OCI-LY3 (cell line): Measurements from ENCODE around the gene HMGB1.

Source experiments
- H2AFZ ChIP-seq: fragments of 200-600, 300-600 bp; shearing (Covaris generic); 2 replicates; pipeline ENCODE4 v1.6.0; 2014; ENCODE audit warnings: antibody characterized with exemption, low read depth, low read length
- H3K27ac ChIP-seq: fragments of 200-600, 300-600 bp; sonication (generic); 2 replicates; pipeline ENCODE4 v1.5.1; 2014; ENCODE audit warnings: mild to moderate bottlenecking, low read length, moderate library complexity, mixed read lengths
- H3K27me3 ChIP-seq: fragments of 200-600, 300-600 bp; sonication (generic); 2 replicates; pipeline ENCODE4 v1.6.1; 2014; ENCODE audit warnings: low read depth, low read length, mixed read lengths
- H3K36me3 ChIP-seq: fragments of 200-600, 300-600 bp; sonication (generic); replicated peaks from 2 replicates; pipeline ENCODE3; 2014; ENCODE audit warnings: low read depth, low read length, mixed read lengths
- H3K4me1 ChIP-seq: fragments of 300-600, 200-600 bp; sonication (generic); 2 replicates; pipeline ENCODE4 v1.6.1; 2014; ENCODE audit warnings: low read length, mixed read lengths
- H3K4me2 ChIP-seq: fragments of 200-600, 300-600 bp; sonication (generic); 2 replicates; pipeline ENCODE4 v1.6.1; 2014; ENCODE audit warnings: low read length, mixed read lengths
- H3K4me3 ChIP-seq: fragments of 300-600, 200-600 bp; sonication (generic); 2 replicates; pipeline ENCODE4 v1.5.1; 2014; ENCODE audit warnings: antibody characterized with exemption, mild to moderate bottlenecking, low read length, moderate library complexity
- H3K79me2 ChIP-seq: fragments of 300-600, 200-600 bp; shearing (Covaris generic); 2 replicates; pipeline ENCODE4 v1.6.1; 2014; ENCODE audit warnings: mild to moderate bottlenecking, low read length, mixed read lengths
- H3K9ac ChIP-seq: fragments of 300-600, 200-600 bp; shearing (Covaris generic); 2 replicates; pipeline ENCODE4 v1.6.0; 2014; ENCODE audit warnings: mild to moderate bottlenecking, low read length, moderate library complexity
- H3K9me3 ChIP-seq: fragments of 200-600, 300-600 bp; shearing (Covaris generic); 2 replicates; pipeline ENCODE4 v1.6.1; 2014; ENCODE audit warnings: low read length, mixed read lengths; ENCODE audit not compliant: insufficient read depth
- H4K20me1 ChIP-seq: fragments of 200-600, 300-600 bp; sonication (generic); 2 replicates; pipeline ENCODE4 v1.6.1; 2016; ENCODE audit warnings: low read length, mixed read lengths; ENCODE audit not compliant: insufficient read depth
- CTCF ChIP-seq: fragments of 200-600, 300-600 bp; sonication (generic); IDR thresholded peaks from 2 replicates; pipeline ENCODE4 v1.5.1; 2014; ENCODE audit warnings: antibody characterized with exemption, low read length, low read depth
- EZH2phosphoT487 ChIP-seq: fragments of 200-600 bp; shearing (Covaris generic); IDR thresholded peaks from 2 replicates; pipeline ENCODE4 v1.6.1; 2018; ENCODE audit warnings: antibody characterized with exemption, mixed run types, low read depth

Gene HMGB1

GRCh38 chr13:30418717-30419459 is 46.8 kb downstream of the HMGB1 start:
- Histone ChIP-seq H4K20me1 (no peaks in the 10 kb centered on the region), H3K4me2 (no peak overlapping the region), H3K36me3 (no peaks in the 10 kb centered on the region), H2AFZ (no peak overlapping the region), H3K4me3 (no peak overlapping the region), H3K4me1 (peaks cover 17% of the 10 kb centered on the region), H3K79me2 (no peaks in the 10 kb centered on the region), H3K9ac (no peak overlapping the region), H3K27me3 (peaks cover 27% of the 10 kb centered on the region), H3K27ac (no peak overlapping the region), H3K9me3 (no peaks in the 10 kb centered on the region)
- TF ChIP-seq EZH2phosphoT487 (no peak), CTCF (no peak)

GRCh38 chr13:30418075-30418716 is 47.5 kb downstream of the HMGB1 start:
- TF ChIP-seq EZH2phosphoT487 (no peak), CTCF (no peak)
- Histone ChIP-seq H3K36me3 (no peaks in the 10 kb centered on the region), H3K27me3 (peaks cover 20% of the 10 kb centered on the region), H3K4me1 (peaks cover 17% of the 10 kb centered on the region), H3K4me3 (no peak overlapping the region), H3K27ac (no peak overlapping the region), H2AFZ (no peak overlapping the region), H3K4me2 (no peak overlapping the region), H3K79me2 (no peaks in the 10 kb centered on the region), H4K20me1 (no peaks in the 10 kb centered on the region), H3K9ac (no peak overlapping the region), H3K9me3 (no peaks in the 10 kb centered on the region)

- Histone ChIP-seq H4K20me1 (no peaks in the 10 kb centered on the region), H2AFZ (no peak overlapping the region), H3K27me3 (peaks cover 15% of the 10 kb centered on the region), H3K9me3 (no peaks in the 10 kb centered on the region), H3K9ac (no peak overlapping the region), H3K36me3 (no peaks in the 10 kb centered on the region), H3K79me2 (no peaks in the 10 kb centered on the region), H3K4me1 (peaks cover 13% of the 10 kb centered on the region), H3K4me3 (no peak overlapping the region), H3K4me2 (no peak overlapping the region), H3K27ac (no peak overlapping the region)
- no peak for TF ChIP-seq CTCF
- TF ChIP-seq EZH2phosphoT487, result no peak
Observed at GRCh38 chr13:30416471-30416870, 49.3 kb downstream of the HMGB1 start.

- peak overlapping the region; percentile 52 for H3K4me2 ChIP-seq
- no peaks in the 10 kb centered on the region for H3K36me3 ChIP-seq
- H3K27ac ChIP-seq, result no peak overlapping the region
- no peak overlapping the region for H3K4me3 ChIP-seq
- TF ChIP-seq EZH2phosphoT487 (no peak), CTCF (no peak)
- H3K9me3 ChIP-seq, result no peaks in the 10 kb centered on the region
- H3K27me3 ChIP-seq, result peaks cover 10% of the 10 kb centered on the region
- no peak overlapping the region for H2AFZ ChIP-seq
- H3K79me2 ChIP-seq, result no peaks in the 10 kb centered on the region
- H4K20me1 ChIP-seq, result no peaks in the 10 kb centered on the region
- peaks cover 13% of the 10 kb centered on the region for H3K4me1 ChIP-seq
- H3K9ac ChIP-seq, result no peak overlapping the region
Observed at GRCh38 chr13:30415430-30416030, 50.2 kb downstream of the HMGB1 start.
